ENCODE results near the gene PDE6A.

PDE6A gene

DNA sequence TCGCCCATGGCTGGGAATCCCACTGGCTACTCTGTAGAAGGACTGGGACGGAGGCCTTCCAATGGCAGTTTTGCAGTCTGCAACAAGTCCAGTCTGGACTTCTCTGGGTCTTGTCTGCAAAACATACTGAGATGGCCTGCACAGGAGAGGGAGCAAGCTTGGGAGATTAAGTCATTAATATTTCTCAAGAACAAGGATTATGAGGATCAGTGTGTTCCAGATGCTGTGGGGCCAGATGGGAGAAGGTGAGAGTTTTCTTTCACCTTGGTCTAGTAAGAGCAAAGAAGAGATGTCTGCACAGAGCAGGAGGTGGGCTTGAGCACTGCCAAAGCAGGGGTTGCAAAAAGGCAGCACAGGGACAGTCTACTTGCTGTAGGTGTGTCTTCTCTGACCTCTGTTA is at the start of gene PDE6A:
PDE6A (minus strand) TSS at position 128 of the 400 bp plus-strand sequence; CDS start at position 8, 120 bp downstream.
- no peak for DNase-seq (ENCODE audit: low read depth in 2 of 2)

DNA sequence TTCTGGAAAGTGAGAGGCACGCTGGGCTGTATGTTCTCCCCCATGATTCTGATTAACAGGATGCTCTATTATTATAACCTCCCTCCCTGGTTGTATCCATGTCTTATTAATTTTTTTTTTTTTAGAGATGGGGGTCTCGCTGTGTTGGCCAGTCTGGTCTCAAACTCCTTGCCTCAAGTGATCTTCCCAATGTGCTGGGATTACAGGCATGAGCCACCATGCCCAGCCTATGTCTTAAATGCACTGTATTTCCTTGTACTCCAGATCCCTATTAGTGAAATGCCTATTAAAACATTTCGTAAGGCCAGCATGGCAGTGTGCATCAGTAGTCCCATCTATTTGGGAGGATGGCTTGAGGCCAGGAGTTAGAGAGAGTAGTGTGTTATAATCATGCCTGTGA is 48.9 kb upstream of the PDE6A start:
- DNase-seq (ENCODE audit: low read depth in 2 of 2), result no peak

DNA sequence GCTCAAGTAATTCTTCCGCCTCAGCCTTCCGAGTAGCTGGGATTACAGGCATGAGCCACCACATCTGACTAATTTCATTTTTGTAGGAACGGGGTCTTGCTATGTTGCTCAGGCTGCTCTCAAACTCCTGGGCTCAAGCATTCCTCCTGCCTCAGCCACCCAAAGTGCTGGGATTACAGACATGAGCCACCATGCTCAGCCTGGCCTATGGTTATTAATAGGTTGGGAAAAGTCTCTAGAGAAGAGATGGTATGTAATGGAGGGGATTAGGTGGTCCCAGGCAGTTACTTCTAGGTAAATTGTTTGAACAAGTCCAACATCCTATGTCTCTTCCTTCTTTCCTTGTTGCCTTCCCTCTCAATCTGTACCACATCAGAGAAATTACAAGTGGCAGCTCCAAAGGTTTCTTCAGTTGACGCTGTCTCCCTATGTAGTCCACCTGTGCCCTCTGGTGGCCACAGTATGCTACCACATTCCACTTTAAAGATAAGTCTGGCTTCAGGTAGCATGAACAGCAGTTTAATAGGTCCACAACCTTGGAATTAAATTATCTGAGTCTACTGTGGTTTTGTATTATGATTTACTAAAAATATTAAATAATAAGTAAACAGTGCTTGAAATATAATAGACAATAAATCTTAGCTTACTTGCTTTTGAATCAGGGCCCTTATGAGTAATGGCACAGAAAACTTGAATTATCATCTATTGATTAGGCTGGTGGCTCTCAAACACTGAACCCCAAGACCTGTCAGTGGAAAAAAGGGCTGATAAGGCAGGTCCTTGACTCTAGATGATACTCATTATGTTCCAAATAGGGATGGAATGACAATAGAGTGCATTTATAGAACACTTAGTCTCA is 46.2 kb upstream of the PDE6A start:
- DNase-seq (ENCODE audit: low read depth in 2 of 2), result peak; percentile 38 to 42

DNA sequence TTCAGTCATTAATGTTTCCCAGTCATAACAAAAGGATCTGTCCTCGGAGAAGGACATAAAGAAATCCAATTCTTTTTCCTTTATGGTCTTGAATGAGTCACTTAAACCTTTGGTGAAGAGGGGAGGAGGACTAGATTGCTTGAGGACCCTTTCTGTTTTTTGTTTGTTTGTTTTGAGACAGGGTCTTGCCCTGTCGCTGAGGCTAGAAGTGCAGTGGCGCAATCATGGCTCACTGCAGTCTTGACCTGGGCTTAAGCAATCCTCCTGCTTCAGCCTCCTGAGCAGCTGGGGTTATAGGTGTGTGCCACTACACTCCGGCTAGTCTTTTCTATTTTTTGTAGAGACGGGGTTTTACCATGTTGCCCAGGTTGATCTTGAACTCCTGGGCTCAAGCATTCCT is 43.5 kb upstream of the PDE6A start:
- DNase-seq (ENCODE audit: low read depth in 2 of 2), result no peak

DNA sequence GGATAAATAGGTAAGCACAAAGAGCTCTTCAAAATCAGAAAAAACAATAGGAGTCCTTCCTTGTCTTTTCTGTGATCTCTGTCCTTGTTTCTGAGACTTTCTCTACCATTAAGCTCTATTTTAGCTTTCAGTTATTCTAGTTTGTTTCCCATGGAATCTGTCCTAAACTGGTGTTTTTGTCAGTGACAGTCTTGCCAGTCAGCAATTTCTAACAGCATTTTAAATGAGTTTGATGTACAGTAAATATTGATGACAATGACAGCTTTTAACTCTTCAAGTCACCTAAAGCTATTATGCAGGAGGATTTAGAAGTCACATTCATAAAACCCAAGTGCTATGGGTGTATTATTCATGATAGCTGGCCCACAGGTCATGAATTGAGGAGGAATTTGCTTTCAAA is 37.9 kb upstream of the PDE6A start:
- DNase-seq (ENCODE audit: low read depth in 2 of 2), result no peak

DNA sequence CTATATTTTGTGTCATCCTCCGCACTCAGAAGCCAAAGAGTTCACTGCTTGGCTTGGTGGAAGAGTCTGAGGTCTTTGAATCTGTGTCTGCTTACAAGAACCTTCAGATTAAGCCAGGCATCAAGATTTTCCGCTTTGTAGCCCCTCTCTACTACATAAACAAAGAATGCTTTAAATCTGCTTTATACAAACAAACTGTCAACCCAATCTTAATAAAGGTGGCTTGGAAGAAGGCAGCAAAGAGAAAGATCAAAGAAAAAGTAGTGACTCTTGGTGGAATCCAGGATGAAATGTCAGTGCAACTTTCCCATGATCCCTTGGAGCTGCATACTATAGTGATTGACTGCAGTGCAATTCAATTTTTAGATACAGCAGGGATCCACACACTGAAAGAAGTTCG is 36.6 kb upstream of the PDE6A start:
- DNase-seq (ENCODE audit: low read depth in 2 of 2), result no peak

DNA sequence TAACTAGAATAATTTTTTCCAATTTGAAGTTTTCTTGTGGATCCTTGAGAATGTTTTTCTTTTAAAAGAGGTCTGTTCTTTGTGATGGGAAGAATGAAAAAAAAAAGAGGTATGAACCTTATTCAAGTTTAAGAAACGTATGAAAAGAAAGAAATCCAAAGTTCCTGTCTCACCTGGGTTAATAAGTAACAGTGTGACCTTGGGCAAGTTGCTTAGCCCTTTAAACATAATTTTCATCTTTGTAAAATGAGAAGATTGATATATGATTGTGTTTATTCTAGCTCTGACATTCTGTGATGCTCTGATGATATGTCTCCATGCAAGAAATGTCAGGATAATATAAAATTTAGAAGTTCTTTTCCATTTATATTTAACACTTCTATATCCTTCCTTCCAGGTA is 35.3 kb upstream of the PDE6A start:
- DNase-seq (ENCODE audit: low read depth in 2 of 2), result no peak

DNA sequence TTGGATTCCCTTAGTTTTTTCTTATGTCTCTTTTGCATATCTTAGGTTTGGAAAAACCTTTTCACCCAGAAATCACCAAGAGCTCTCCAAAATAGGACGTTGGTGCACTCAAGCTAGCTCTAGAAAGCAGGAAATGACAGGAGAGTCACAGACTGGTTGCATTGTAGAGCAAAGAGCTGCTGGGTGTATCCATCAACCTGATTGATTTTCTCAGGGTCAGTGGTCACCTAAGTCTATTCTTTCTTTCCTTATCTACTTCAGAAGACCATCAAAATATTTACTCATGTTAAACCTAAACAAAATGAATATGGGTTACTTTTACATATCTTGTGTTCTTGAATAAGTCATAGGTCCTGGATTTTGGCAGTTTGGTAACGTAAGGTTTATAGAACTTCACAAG is 30.8 kb upstream of the PDE6A start:
- no peak for DNase-seq (ENCODE audit: low read depth in 2 of 2)

DNA sequence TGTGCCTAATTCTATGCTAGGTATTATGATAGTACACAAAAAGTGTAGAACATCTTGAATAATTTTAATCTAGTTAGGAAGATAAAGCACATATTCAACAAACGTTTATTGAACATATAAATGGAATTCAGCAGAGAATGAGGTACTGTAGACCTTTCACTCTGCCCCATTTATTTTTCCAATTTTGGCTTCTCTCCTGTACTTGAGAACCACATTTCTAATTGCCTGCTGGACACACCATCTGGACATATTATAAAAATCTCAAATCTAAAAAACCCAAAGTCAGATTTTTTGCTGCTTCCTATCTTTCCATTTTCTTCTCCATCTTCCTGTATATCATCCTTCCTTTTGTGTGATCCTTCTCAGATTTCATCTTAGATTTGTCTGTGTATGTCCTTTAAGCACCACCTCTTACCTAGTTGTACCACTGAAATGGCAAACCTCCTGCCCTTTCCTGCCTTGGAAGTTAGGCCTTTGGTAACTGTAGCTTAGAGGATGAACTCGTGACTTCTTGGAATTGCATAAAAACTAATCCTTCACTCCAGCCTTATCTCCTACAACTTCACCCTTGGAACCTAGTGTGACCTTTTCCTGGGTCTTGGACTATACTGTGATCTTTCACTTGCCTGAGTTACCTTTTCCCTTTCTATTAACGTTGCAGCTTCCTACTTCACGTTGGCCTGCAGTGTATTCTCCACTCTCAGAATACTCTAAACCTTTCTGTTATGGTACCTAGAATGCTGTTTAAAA is 24.8 kb upstream of the PDE6A start:
- DNase-seq (ENCODE audit: low read depth in 2 of 2), result no peak

DNA sequence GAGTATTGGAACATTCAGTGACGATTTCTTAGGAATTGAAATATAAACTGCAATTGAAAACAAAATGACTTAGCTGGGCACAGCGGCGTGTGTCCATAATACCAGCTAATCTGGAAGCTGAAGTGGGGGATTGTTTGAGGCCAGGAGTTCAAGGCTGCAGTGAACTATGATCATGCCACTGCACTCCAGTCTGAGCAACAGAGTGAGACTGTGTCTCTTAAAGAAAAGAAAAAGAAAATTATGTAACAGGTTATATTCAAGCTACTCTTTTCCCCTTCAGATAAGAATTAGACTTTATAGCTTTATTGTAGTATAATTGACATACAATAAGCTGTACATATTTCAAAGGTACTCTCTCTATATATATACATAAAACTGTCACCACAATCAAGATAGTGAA is 22.4 kb upstream of the PDE6A start:
- no peak for DNase-seq (ENCODE audit: low read depth in 2 of 2)

DNA sequence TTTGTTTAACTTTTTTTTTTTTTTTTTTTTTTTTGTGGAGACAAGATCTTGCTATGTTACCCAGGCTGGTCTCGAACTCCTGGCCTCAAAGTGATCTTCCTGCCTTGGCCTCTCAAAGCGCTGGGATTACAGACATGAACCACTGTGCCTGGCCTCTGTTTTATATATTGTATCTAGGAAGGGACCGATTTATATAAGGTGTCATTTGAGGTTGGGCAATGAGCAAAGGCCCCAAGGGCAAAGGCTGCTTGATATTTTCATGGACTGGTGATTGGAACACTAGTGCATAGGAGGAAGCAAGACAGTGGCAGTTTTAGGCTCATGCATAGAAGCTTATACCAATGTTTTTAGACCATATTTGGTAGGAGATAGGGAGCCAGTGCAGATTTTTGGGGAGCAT is 19.1 kb upstream of the PDE6A start:
- no peak for DNase-seq (ENCODE audit: low read depth in 2 of 2)

DNA sequence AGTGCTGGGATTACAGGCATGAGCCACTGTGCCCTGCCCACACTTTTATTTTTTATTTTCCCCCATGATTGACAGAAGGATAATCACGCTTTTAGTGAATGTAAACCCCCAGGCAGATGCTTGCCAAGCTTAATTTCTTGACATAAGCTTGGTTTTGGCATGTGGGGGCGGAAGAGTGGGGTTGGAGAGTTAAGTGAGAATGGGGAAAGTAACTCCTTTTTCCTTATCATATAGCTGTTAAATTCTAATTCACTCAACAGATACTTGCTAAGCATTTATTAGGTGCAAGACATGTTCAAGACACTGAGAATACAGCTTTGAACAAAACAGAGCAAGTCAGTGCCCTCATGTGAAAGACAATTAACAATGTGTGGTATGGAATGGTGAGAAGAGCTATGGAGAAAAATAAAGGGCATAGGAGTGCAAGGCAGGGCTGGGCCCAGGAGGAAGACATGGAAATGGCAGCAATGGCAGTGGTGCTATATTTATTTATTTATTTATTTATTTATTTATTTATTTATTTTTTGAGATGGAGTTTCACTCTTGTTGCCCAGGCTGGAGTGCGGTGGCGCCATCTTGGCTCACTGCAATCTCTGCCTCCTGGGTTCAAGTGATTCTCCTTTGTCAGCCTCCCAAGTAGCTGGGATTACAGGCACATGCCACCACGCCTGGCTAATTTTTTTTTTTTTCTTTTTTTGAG is 18.2 kb upstream of the PDE6A start:
- no peak for DNase-seq (ENCODE audit: low read depth in 2 of 2)

DNA sequence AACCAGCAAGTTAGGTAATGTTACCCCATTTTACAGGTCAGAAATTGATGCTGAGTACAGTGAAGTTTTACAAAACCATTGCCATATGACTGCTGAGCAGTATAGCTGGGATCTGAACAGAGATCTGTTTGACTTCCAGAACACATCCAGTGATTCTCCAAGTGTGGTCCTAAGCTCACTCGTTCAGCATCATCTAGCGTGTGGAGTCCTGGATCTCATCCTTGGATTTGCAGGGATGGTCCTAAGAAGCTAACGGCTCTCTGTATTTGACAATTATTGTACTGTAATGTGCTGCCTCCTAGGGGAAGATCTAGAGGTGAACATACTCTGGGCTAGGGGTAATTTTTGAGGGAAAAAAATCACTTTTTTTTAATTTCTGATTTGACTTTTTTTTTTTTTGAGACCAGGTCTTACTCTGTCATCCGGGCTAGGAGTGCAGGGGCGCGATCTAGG is 17.4 kb upstream of the PDE6A start:
- no peak for DNase-seq (ENCODE audit: low read depth in 2 of 2)

DNA sequence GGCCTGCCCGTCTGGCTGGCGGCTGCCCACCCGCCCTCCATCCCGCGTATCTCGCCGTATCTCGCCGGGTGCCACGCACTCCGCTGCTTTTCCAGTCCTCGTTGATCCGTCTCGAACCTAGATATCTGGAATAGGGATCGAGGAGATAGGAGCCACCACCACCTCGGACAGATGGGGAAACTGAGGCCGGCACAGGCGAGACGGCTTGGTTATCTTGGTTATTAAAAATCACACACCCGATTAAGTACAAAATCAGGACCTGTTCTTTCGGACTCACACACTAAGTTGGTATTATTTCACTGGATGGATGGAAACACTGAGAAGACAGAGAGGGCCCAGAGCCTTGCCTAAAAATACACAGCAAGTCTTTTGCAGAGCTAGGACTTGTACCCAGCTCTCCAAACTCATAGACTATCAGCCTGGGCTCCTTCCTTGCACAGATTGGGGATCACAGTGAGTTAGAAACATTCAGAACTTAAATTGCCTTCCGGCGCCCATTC is 16.6 kb upstream of the PDE6A start:
- DNase-seq (ENCODE audit: low read depth in 2 of 2), result no peak

DNA sequence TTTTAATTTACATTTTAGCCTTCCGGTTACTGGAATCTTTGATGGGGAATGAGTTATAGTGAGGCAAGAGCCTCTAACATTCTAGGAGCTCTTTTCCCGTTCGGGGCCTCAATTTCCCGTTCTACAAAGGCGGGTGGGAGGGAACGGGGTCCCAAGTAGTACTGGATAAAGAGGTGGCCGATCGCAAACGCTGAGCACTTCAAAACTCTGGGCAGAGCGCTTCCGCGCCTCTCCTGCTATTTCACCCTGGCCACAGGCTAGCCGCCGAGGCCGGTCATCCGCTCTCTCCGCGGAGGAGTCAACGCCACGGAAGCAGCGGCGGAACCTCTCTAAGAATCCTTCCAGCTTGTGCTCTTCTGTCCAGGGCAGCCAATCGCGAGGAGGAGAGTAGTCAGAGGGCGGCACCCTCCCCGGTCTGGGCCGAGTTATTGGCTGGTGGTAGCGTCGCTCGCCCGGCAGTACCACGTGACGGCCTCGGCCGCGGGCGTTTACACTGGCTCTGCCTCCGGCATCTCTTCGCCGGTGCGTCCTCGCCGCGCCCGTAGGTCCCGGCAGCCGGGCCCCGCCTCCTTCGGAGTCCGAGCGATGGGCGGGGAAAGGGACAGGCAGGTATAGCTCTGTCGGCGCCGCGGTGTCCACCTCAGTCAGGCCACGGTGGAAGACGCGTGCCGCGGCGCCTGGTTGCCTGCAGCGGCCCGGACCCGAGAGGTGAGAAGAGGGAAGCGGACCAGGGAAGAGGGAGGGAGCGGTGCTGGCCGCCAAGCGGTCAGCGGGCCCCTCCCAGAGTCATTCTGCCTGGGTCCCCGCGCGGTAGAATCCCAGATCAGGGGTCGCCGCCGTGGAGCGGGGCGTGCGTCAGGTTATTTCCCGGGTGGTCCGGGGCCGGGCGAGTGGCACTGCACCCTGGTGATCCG is 15.9 kb upstream of the PDE6A start, which contains the start of gene SLC26A2:
SLC26A2 (plus strand) TSS at position 487 of the 914 bp plus-strand sequence. CDS start 16,895 bp downstream, outside the sequence.
- peak; percentile 93 to 94 for DNase-seq (ENCODE audit: low read depth in 2 of 2)

DNA sequence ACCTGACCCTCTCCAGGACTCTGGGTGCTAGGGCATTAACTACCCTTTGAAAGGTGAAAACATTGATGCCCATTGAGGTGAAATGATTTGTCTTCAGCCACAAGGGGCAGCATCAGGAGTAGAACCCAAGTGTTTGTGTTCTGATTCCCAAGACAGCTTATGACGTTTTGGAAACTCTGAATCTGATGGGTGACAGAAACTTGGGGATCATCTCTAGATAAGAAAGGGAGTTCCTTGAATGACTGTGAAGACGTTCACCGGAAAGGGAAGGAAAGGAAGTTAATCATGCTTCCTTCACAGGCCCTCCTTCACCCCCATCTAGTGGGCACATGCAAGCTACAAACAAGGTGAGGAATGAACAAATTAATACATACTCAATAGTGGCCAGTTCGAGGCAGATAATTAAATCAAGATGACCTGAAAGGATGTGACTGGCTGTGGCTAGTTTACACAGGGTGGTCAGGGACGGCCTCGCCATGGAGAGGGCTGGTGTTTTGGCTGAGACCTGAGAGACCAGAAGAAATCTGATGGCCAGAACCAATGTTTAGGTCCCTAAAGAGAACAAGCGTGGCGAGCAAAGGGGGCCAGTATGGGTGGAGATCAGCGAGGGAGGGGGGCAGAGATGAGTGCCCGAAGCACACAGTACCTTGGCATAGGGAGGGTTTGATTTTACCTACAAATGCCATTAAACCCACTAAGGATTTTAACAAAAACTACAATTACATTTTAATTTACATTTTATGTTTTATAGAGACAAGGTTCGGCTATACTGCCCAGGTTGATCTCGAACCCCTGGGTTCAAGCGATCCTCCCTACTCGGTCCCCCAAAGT is 15.0 kb upstream of the PDE6A start:
- DNase-seq (ENCODE audit: low read depth in 2 of 2), result no peak

DNA sequence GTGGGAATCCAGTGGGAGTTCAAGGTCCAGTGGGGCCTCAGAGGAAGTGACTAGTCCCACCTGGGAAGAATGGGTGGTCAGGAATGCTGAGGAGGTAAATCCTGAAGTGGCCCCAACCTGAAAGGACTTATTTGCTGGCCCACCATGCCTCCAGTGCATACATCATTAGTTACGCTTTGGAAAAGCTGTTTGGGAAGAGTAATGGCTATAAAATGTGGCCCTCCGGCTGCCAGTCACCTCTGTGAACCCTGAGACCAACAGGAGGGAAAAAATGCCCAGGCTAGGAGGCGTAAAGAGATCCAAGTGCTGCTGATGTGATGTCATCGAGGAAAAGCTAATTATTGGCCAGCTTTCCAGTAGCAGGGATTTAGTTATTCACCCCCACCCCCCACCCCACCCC is 13.3 kb upstream of the PDE6A start:
- DNase-seq (ENCODE audit: low read depth in 2 of 2), result no peak

DNA sequence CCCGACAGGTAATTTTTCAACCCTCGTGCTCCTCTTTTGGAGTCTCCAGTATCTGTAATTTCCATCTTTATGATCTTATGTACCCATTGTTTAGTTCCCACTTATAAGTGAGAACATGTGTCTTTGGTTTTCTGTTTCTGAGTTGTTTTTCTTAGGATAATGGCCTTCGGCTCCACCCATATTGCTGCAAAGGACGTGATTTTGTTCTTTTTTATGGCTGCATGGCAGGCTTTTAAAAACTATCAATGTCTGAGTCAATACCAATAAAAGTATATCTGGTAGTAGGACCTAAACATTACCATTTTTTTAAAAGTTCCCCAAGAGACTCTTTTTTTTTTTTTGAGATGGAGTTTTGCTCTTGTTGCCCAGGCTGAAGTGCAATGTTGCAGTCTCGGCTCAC is 12.1 kb upstream of the PDE6A start:
- no peak for DNase-seq (ENCODE audit: low read depth in 2 of 2)

DNA sequence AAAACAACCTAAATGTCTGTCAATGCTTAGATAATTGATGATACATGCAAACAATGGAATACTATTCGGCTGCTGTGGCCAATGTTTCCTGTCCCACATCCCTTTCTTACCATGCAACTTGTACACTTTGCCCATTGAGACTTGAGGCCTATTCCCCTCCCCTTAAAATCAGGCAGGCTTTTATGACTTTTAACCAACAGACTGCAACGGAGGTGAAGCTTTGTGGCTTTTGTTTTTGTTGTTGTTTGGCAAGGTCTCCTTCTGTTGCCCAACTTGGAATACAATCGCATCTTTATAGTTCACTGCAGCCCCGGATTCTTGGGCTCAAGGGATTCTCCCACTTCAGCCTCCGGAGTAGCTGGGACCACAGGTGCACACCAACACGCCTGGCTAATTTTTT is 10.2 kb upstream of the PDE6A start:
- no peak for DNase-seq (ENCODE audit: low read depth in 2 of 2)

DNA sequence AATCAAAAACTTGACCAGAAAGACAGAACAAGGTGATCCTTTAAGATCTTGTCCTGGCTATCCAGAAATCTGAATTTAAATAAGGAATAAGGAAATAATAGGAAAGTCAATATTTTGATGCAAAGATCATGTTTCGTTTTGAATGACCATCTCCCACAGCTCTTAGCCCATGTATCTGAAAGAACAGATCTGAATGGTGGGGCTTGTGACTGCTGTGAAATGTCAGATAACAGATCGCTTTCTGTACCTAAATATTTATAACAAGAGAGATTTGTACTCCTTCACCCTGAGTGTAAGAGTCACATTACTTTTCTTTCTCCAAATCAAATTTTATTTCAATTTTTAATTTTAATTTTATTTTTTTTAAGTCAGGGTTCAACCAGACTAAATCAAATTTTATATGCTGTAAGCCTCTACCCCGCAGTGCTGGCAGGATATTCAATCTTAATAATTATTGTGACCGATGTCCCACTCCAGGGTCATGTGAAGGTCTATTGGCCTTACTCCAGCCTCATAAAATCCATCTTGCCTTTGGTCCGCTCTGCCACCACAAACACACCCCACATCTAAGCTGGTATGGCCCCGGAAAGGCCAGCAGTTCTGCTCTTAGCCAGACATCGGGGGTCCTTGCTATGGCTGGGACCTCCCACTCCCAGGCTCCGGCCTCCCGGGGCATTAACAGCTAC is 9.0 kb upstream of the PDE6A start:
- DNase-seq (ENCODE audit: low read depth in 2 of 2), result no peak

Measured in fibroblast of skin of left quadriceps (primary cell).